B cell (primary cell): ENCODE data around the gene FAIM. TPM values are rescaled to one million over a fixed set of nuclear protein-coding genes. Genes with fewer than 3 reads are reported as not detected.
"Not testable (repeated sequence)": the region's sequence is repeated elsewhere in the genome, so short reads cannot be mapped to it uniquely, and the experiment has no call there.

ENCODE experiments used
- ATAC-seq: fragments of 200-7000 bp; cut with Tn5 transposase; one replicate; pipeline ENCODE4 v1.10.0; 2021; ENCODE audit warnings: low read depth, mild to moderate bottlenecking, moderate number of reproducible peaks, moderate library complexity
- CTCF ChIA-PET: fragments of 350-600 bp; sonication (Branson Sonifier 250); formaldehyde crosslinking; loops from one replicate; lab custom pipeline; 2021; ENCODE audit warnings: antibody characterized with exemption, inconsistent platforms; lab: Charles Lee
- POLR2A ChIA-PET: fragments of 350-600 bp; sonication (Branson Sonifier 250); formaldehyde crosslinking; loops from one replicate; lab custom pipeline; 2021; ENCODE audit warnings: antibody characterized with exemption; lab: Charles Lee
- DNase-seq: peaks from one replicate; pipeline ENCODE4 v3.0.0; 2013
- H2AFZ ChIP-seq: 2 replicates; pipeline ENCODE4 v1.6.1; 2012; ENCODE audit warnings: mild to moderate bottlenecking, low read depth, low read length; ENCODE audit not compliant: insufficient read depth, poor library complexity, severe bottlenecking
- H3K27ac ChIP-seq, 2 donors: 1 replicate in 1 of 2; 2 replicates in 1 of 2; pipeline ENCODE4 v1.5.1; 2012 to 2013; ENCODE audit warnings: low read length in 2 of 2, mild to moderate bottlenecking in 2 of 2, moderate library complexity in 1 of 2
- H3K27me3 ChIP-seq, 4 experiments: fragments of 200-600 bp in 1 of 4; sonication (generic) in 1 of 4; replicated peaks in 1 of 4; 1 replicate in 2 of 4; 2 replicates in 2 of 4; pipeline versions ENCODE4 v1.6.1 to v1.7.0; 2013 to 2016; ENCODE audit warnings: low read length in 3 of 4, mild to moderate bottlenecking in 2 of 4, mixed read lengths in 1 of 4, moderate library complexity in 1 of 4; ENCODE audit not compliant: insufficient read depth in 4 of 4, control insufficient read depth in 3 of 4; ENCODE audit errors: control extremely low read depth in 1 of 4
- H3K36me3 ChIP-seq, 2 experiments: replicated peaks in 1 of 2; 1 replicate in 1 of 2; 2 replicates in 1 of 2; pipeline versions ENCODE4 v1.6.1 to v1.7.1; 2013; ENCODE audit warnings: low read length in 1 of 2; ENCODE audit not compliant: insufficient read depth in 2 of 2, control insufficient read depth in 1 of 2; ENCODE audit errors: control extremely low read depth in 1 of 2, extremely low read depth in 1 of 2
- H3K4me1 ChIP-seq, 2 donors: fragments of 200-600 bp in 1 of 2; sonication (generic) in 1 of 2; 1 replicate in 1 of 2; 2 replicates in 1 of 2; pipeline versions ENCODE4 v1.5.1 to v1.6.1; 2013 to 2017; ENCODE audit warnings: low read length in 2 of 2; ENCODE audit not compliant: control insufficient read depth in 2 of 2, insufficient read depth in 2 of 2
- H3K4me2 ChIP-seq: replicated peaks from 2 replicates; pipeline ENCODE3; 2012; ENCODE audit warnings: mild to moderate bottlenecking, low read depth, low read length; ENCODE audit not compliant: poor library complexity, severe bottlenecking
- H3K4me3 ChIP-seq, 5 experiments: fragments of 200-600 bp in 1 of 5; sonication (generic) in 1 of 5; 1 replicate in 3 of 5; 2 replicates in 2 of 5; pipeline versions ENCODE4 v1.5.1 to v1.7.0; 2011 to 2016; ENCODE audit warnings: low read length in 4 of 5, mild to moderate bottlenecking in 4 of 5, low read depth in 2 of 5, control low read depth in 1 of 5, moderate library complexity in 1 of 5; ENCODE audit not compliant: insufficient read depth in 1 of 5; ENCODE audit errors: control extremely low read depth in 1 of 5, extremely low read depth in 1 of 5
- H3K79me2 ChIP-seq: fragments of 200-600 bp; sonication (generic); one replicate; pipeline ENCODE4 v1.6.0; 2016; ENCODE audit warnings: low read length; ENCODE audit not compliant: control insufficient read depth, insufficient read depth
- H3K9ac ChIP-seq: fragments of 200-600 bp; sonication (generic); 2 replicates; pipeline ENCODE4 v1.6.1; 2017; ENCODE audit warnings: mild to moderate bottlenecking, low read length, moderate library complexity
- H3K9me3 ChIP-seq, 3 donors: one replicate each; pipeline versions ENCODE4 v1.6.1 to v1.7.1; 2013; ENCODE audit warnings: low read length in 2 of 3; ENCODE audit not compliant: control insufficient read depth in 2 of 3, insufficient read depth in 1 of 3; ENCODE audit errors: control extremely low read depth in 1 of 3
- H4K20me1 ChIP-seq: 2 replicates; pipeline ENCODE4 v1.6.0; 2012; ENCODE audit warnings: mild to moderate bottlenecking, low read length; ENCODE audit not compliant: insufficient read depth, control insufficient read depth, poor library complexity, severe bottlenecking
- H3K27ac Mint-ChIP-seq: one replicate; pipeline ENCODE4 v1.8.0; 2021; ENCODE audit warnings: mixed read lengths
- H3K27me3 Mint-ChIP-seq: one replicate; pipeline ENCODE4 v1.8.0; 2021; ENCODE audit warnings: mixed read lengths
- H3K4me1 Mint-ChIP-seq: one replicate; pipeline ENCODE4 v1.8.0; 2021; ENCODE audit warnings: mixed read lengths
- H3K4me3 Mint-ChIP-seq: one replicate; pipeline ENCODE4 v1.8.0; 2021; ENCODE audit warnings: mixed read lengths
- H3K9me3 Mint-ChIP-seq: one replicate; pipeline ENCODE4 v1.8.0; 2022; ENCODE audit warnings: mixed read lengths; ENCODE audit not compliant: insufficient read depth
- EZH2 ChIP-seq: IDR thresholded peaks from 2 replicates; pipeline ENCODE4 v1.6.1; 2012; ENCODE audit warnings: borderline replicate concordance, low read depth, mild to moderate bottlenecking, moderate library complexity, low read length; ENCODE audit not compliant: insufficient read depth, poor library complexity, severe bottlenecking
- WGBS: methylation state at CpG from one replicate; pipeline ENCODE4 v1.1.5; 2013; ENCODE audit warnings: missing lambda C conversion rate; ENCODE audit not compliant: insufficient coverage; 5-methylcytosine and 5-hydroxymethylcytosine counted together
- intact Hi-C: fragments of 100-400 bp; cut with micrococcal nuclease; formaldehyde crosslinking; loops from one replicate; pipeline ENCODE4 v1.10.0; 2022
- polyA plus RNA-seq: library from polyadenylated mRNA; depleted of rRNA; stranded (reverse); fragments of >200 nt; gene quantifications from 2 replicates; pipeline ENCODE4 v1.2.3, GENCODE V29; 2012
- total RNA-seq, 2 donors: library from RNA; stranded (reverse); fragments of 120-200 nt in 1 of 2; gene quantifications; 1 replicate in 1 of 2; 2 replicates in 1 of 2; pipeline versions ENCODE4 v1.2.3 to v1.2.4, GENCODE V29; 2013 to 2022
- TF ChIP-seq, protein P1 (sequence below): fragments of 200-600 bp; IDR thresholded peaks from one replicate; pipeline ENCODE4 v1.8.0; 2022; ENCODE audit warnings: antibody characterized with exemption, mild to moderate bottlenecking

FAIM gene
- total and polyA plus RNA-seq, 2 donors (not counting 1 experiment from before 2014, with no cell fraction given) = 2.3 to 16.3 TPM

DNA sequence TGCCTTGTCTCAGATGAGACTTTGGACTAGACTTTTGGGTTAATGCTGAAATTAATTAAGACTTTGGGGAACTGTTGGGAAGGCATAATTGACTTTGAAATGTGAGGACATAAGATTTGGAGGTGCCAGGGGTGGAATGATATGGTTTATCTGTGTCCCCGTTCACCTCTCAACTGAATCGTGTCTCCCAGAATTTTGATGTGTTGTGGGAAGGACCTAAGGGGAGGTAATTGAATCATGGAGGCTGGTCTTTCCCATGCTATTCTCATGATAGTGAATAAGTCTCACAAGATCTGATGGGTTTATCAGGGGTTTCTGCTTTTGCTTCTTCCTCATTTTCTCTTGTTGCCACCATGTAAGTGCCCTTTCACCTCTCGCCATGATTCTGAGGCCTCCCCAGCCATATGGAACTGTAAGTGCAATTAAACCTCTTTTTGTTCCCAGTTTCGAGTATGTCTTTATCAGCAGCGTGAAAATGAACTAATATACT is 4.4 kb upstream of the FAIM start:
- H3K9me3 ChIP-seq = peaks cover 0 to 10% (median 6%) of the 10 kb centered on the region in 3 donors
- H3K27me3 ChIP-seq, ATAC-seq, H2AFZ ChIP-seq, H3K4me1 Mint-ChIP-seq, H3K4me3 Mint-ChIP-seq, H4K20me1 ChIP-seq, H3K27ac ChIP-seq, H3K9me3 Mint-ChIP-seq, H3K36me3 ChIP-seq, DNase-seq, CTCF ChIA-PET, H3K27me3 Mint-ChIP-seq, H3K4me1 ChIP-seq, H3K9ac ChIP-seq, H3K79me2 ChIP-seq, H3K27ac Mint-ChIP-seq, H3K4me3 ChIP-seq, POLR2A ChIA-PET, H3K4me2 ChIP-seq: not testable (repeated sequence)
- 100% methylated on average over 1 of the region's 5 CpGs for WGBS
- intact Hi-C loops = loop anchor here (10.0 kb wide), 1 partner anchor 741 kb away; the partner anchor contains the start of gene MRPS22

GRCh38 chr3:138609898-138610266 is 1.3 kb downstream of the FAIM start:
- Histone ChIP-seq H3K27ac (peak overlapping the region in 1 of 2 donors; percentile 84), H3K4me2 (peak overlapping the region; percentile 93), H3K79me2 (peaks cover 20% of the 10 kb centered on the region), H3K27me3 (no peaks in the 10 kb centered on the region), H3K4me3 (peak overlapping the region in 2 of 5 experiments; percentile 62 to 71), H3K36me3 (no peaks in the 10 kb centered on the region), H3K9ac (peak overlapping the region; percentile 88), H2AFZ (peak overlapping the region; percentile 91), H3K4me1 (peaks cover 12 to 14% of the 10 kb centered on the region in 2 donors), H4K20me1 (no peaks in the 10 kb centered on the region), H3K9me3 (peaks cover 0 to 4% (median 0%) of the 10 kb centered on the region in 3 donors)
- no peak for ATAC-seq
- no peaks in the 10 kb centered on the region for H3K9me3 Mint-ChIP-seq
- TF ChIP-seq, protein P1, sequence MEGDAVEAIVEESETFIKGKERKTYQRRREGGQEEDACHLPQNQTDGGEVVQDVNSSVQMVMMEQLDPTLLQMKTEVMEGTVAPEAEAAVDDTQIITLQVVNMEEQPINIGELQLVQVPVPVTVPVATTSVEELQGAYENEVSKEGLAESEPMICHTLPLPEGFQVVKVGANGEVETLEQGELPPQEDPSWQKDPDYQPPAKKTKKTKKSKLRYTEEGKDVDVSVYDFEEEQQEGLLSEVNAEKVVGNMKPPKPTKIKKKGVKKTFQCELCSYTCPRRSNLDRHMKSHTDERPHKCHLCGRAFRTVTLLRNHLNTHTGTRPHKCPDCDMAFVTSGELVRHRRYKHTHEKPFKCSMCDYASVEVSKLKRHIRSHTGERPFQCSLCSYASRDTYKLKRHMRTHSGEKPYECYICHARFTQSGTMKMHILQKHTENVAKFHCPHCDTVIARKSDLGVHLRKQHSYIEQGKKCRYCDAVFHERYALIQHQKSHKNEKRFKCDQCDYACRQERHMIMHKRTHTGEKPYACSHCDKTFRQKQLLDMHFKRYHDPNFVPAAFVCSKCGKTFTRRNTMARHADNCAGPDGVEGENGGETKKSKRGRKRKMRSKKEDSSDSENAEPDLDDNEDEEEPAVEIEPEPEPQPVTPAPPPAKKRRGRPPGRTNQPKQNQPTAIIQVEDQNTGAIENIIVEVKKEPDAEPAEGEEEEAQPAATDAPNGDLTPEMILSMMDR = no peak
- TF ChIP-seq EZH2 = no peak
- intact Hi-C loops = loop anchor here (1.0 to 10.0 kb wide), 4 partner anchors 16 to 735 kb away; partner anchors contain the start of genes CEP70, MRPS22 and PIK3CB
- 14% methylated on average over 1 of the region's 6 CpGs for WGBS
- peak overlapping the region; percentile 93 for H3K27ac Mint-ChIP-seq
- CTCF ChIA-PET = interaction anchor here (1.1 to 5.0 kb wide), 3 partner anchors 15 to 326 kb away, joined by 3 to 31 read pairs (median 11); partner anchors contain the start of gene CEP70
- peak overlapping the region; percentile 87 for H3K4me3 Mint-ChIP-seq
- no peaks in the 10 kb centered on the region for H3K27me3 Mint-ChIP-seq
- POLR2A ChIA-PET = interaction anchor here (0.6 to 2.0 kb wide), 4 partner anchors 16 to 303 kb away, joined by 3 to 19 read pairs (median 3); partner anchors contain the start of gene CEP70
- H3K4me1 Mint-ChIP-seq = peaks cover 15% of the 10 kb centered on the region
- no peak for DNase-seq
